OCI-LY1 (cell line): ENCODE results near the gene CEMIP.

Source experiments
- H2AFZ ChIP-seq: fragments of 200-600 bp; sonication (generic), shearing (Covaris generic); 2 replicates; pipeline ENCODE4 v1.6.0; 2014; ENCODE audit warnings: antibody characterized with exemption, mild to moderate bottlenecking, low read length
- H3F3A ChIP-seq: fragments of 200-600 bp; sonication (generic), shearing (Covaris generic); 2 replicates; pipeline ENCODE4 v1.6.0; 2014; ENCODE audit warnings: mild to moderate bottlenecking, antibody characterized with exemption, low read length, moderate library complexity; ENCODE audit not compliant: insufficient read depth
- H3K27ac ChIP-seq: fragments of 200-600 bp; sonication (generic); 2 replicates; pipeline ENCODE4 v1.5.1; 2014; ENCODE audit warnings: low read length, mixed run types, mild to moderate bottlenecking, low read depth; ENCODE audit not compliant: poor library complexity, severe bottlenecking
- H3K27me3 ChIP-seq: fragments of 200-600 bp; sonication (generic); 2 replicates; pipeline ENCODE4 v1.6.0; 2014; ENCODE audit warnings: antibody characterized with exemption, mild to moderate bottlenecking, low read length, moderate library complexity; ENCODE audit not compliant: insufficient read depth
- H3K36me3 ChIP-seq: fragments of 200-600 bp; sonication (generic); 2 replicates; pipeline ENCODE4 v1.6.1; 2014; ENCODE audit warnings: mild to moderate bottlenecking, antibody characterized with exemption, low read length, moderate library complexity, mixed read lengths; ENCODE audit not compliant: insufficient read depth
- H3K4me1 ChIP-seq: fragments of 200-600 bp; sonication (generic); 2 replicates; pipeline ENCODE4 v1.5.1; 2014; ENCODE audit warnings: mild to moderate bottlenecking, low read length, moderate library complexity; ENCODE audit not compliant: insufficient read depth, severe bottlenecking
- H3K4me2 ChIP-seq: fragments of 200-600 bp; sonication (generic), shearing (Covaris generic); 2 replicates; pipeline ENCODE4 v1.6.1; 2014; ENCODE audit warnings: low read length
- H3K4me3 ChIP-seq: fragments of 200-600 bp; sonication (generic); 2 replicates; pipeline ENCODE4 v1.5.1; 2014; ENCODE audit warnings: low read length, low read depth, mild to moderate bottlenecking, mixed read lengths; ENCODE audit not compliant: poor library complexity, severe bottlenecking
- H3K79me2 ChIP-seq: fragments of 200-600 bp; shearing (Covaris generic); 2 replicates; pipeline ENCODE4 v1.6.1; 2016; ENCODE audit warnings: mixed run types, low read length, mixed read lengths; ENCODE audit not compliant: insufficient read depth
- H3K9ac ChIP-seq: fragments of 200-600 bp; sonication (generic), shearing (Covaris generic); 2 replicates; pipeline ENCODE4 v1.6.1; 2014; ENCODE audit warnings: mild to moderate bottlenecking, low read length, mixed read lengths
- H3K9me2 ChIP-seq: fragments of 200-600 bp; sonication (generic), shearing (Covaris generic); 2 replicates; pipeline ENCODE4 v1.6.1; 2014; ENCODE audit warnings: low read depth, mild to moderate bottlenecking, low read length, mixed read lengths
- H3K9me3 ChIP-seq: fragments of 200-600 bp; shearing (Covaris generic); 2 replicates; pipeline ENCODE4 v1.6.1; 2014; ENCODE audit warnings: low read length, mixed read lengths
- H4K20me1 ChIP-seq: fragments of 200-600 bp; sonication (generic), shearing (Covaris generic); 2 replicates; pipeline ENCODE4 v1.6.0; 2016; ENCODE audit warnings: mild to moderate bottlenecking, low read length; ENCODE audit not compliant: insufficient read depth
- EZH2 ChIP-seq: fragments of 200-600 bp; sonication (generic), shearing (Covaris generic); IDR thresholded peaks from 2 replicates; pipeline ENCODE4 v1.8.0; 2017; ENCODE audit warnings: borderline replicate concordance, mixed run types, mild to moderate bottlenecking, antibody characterized with exemption, low read length, moderate library complexity, mixed read lengths
- TF ChIP-seq, protein P1 (sequence below): fragments of 200-600 bp; sonication (generic), shearing (Covaris generic); IDR thresholded peaks from 2 replicates; pipeline ENCODE4 v1.5.1; 2017; ENCODE audit warnings: mild to moderate bottlenecking, antibody characterized with exemption, low read length, moderate library complexity, mixed read lengths

Gene CEMIP

GRCh38 chr15:80823995-80824394, 44.8 kb downstream of the CEMIP start:
- TF ChIP-seq, protein P1, sequence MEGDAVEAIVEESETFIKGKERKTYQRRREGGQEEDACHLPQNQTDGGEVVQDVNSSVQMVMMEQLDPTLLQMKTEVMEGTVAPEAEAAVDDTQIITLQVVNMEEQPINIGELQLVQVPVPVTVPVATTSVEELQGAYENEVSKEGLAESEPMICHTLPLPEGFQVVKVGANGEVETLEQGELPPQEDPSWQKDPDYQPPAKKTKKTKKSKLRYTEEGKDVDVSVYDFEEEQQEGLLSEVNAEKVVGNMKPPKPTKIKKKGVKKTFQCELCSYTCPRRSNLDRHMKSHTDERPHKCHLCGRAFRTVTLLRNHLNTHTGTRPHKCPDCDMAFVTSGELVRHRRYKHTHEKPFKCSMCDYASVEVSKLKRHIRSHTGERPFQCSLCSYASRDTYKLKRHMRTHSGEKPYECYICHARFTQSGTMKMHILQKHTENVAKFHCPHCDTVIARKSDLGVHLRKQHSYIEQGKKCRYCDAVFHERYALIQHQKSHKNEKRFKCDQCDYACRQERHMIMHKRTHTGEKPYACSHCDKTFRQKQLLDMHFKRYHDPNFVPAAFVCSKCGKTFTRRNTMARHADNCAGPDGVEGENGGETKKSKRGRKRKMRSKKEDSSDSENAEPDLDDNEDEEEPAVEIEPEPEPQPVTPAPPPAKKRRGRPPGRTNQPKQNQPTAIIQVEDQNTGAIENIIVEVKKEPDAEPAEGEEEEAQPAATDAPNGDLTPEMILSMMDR: peak; percentile 21; the same call in 1 of the 2 replicates
- TF ChIP-seq EZH2: no peak
- no peak overlapping the region for H3K4me3 ChIP-seq
- no peaks in the 10 kb centered on the region for H4K20me1 ChIP-seq
- H3F3A ChIP-seq: no peaks in the 10 kb centered on the region
- H3K4me2 ChIP-seq: peak overlapping the region; percentile 19; the same call in 1 of the 2 replicates
- H2AFZ ChIP-seq: no peak overlapping the region
- H3K36me3 ChIP-seq: no peaks in the 10 kb centered on the region
- no peaks in the 10 kb centered on the region for H3K9me3 ChIP-seq
- H3K4me1 ChIP-seq: peaks cover 54% of the 10 kb centered on the region
- H3K27ac ChIP-seq: peak overlapping the region; percentile 95
- no peaks in the 10 kb centered on the region for H3K27me3 ChIP-seq
- H3K79me2 ChIP-seq: no peaks in the 10 kb centered on the region
- peak overlapping the region; percentile 25; the same call in 1 of the 2 replicates for H3K9ac ChIP-seq
- H3K9me2 ChIP-seq: no peaks in the 10 kb centered on the region

DNA sequence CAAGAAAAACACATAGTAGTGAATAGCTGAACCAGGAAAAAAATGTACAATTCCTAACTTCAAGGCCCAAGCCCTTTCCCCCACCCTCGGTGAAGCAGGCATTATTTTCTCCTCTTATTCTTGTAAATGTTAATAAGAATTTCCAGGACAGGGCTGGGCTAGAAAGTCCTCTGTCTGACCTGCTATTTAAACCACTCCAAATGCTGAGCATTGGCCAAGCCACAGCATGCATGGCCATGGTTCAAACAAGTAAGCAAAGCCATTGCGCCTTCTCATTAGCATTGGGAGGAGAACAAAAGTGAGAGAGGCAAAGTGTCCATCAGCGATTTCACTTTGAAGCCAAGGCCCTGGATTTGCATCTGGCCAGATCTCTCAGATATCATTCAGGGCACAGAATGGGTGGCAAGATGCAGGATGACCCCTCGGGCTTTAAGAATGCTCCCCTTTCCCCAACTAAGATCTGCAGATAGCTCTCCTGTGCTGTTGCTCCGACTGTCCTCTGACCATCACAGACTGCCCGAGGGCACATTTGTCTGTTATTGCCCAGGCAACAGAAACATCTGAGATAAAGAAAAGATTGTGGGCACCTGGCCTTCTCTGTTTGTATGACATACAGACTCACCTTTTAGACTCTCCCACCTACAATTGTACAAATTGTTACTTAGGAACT, 46.3 kb downstream of the CEMIP start:
- Histone ChIP-seq H3K4me2 (no peak overlapping the region), H3K9me3 (no peaks in the 10 kb centered on the region), H3K27me3 (no peaks in the 10 kb centered on the region), H3K79me2 (no peaks in the 10 kb centered on the region), H3F3A (no peaks in the 10 kb centered on the region), H3K4me3 (no peak overlapping the region), H2AFZ (no peak overlapping the region), H3K9me2 (no peaks in the 10 kb centered on the region), H3K4me1 (peaks cover 55% of the 10 kb centered on the region), H4K20me1 (no peaks in the 10 kb centered on the region), H3K9ac (no peak overlapping the region), H3K36me3 (no peaks in the 10 kb centered on the region), H3K27ac (peak overlapping the region; percentile 95)
- TF ChIP-seq EZH2: no peak
- TF ChIP-seq, protein P1: no peak

DNA sequence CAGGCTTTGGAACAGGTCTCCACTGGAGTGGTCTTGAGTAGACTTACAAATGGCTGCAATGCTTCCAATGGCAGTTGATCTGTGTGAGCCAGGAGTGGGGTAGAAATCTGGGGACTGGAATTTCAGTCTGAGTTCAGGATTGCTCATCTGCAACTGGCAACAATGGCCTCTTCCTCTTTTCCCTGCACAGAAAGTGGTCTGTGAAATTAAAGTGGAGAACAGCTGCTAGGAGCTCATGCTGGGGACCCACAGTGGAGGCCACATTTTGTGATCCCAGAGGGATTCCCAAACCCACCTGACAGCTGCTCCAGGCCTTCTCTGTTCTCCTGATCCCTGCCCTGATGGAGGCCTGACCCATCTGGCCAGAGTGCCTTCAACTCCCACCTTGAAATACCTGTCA, 49.6 kb downstream of the CEMIP start:
- Histone ChIP-seq H2AFZ (no peak overlapping the region), H4K20me1 (no peaks in the 10 kb centered on the region)

More for the DNA sequence above, 49.6 kb downstream of the CEMIP start:
- no peaks in the 10 kb centered on the region for H3F3A ChIP-seq
- no peak overlapping the region for H3K4me2 ChIP-seq
- TF ChIP-seq, protein P1: no peak
- TF ChIP-seq EZH2: no peak
- no peaks in the 10 kb centered on the region for H3K36me3 ChIP-seq
- no peaks in the 10 kb centered on the region for H3K9me3 ChIP-seq
- H3K9me2 ChIP-seq: no peaks in the 10 kb centered on the region
- no peaks in the 10 kb centered on the region for H3K27me3 ChIP-seq
- peaks cover 48% of the 10 kb centered on the region for H3K4me1 ChIP-seq
- H3K4me3 ChIP-seq: no peak overlapping the region
- H3K79me2 ChIP-seq: no peaks in the 10 kb centered on the region
- H3K27ac ChIP-seq: no peak overlapping the region
- no peak overlapping the region for H3K9ac ChIP-seq
